ENCODE data around the gene FEZ2. TPM values are rescaled to one million over a fixed set of nuclear protein-coding genes. Genes with fewer than 3 reads are reported as not detected.

Gene FEZ2
- total RNA-seq, 1 donor from 2014 or later: 43.5 TPM

DNA sequence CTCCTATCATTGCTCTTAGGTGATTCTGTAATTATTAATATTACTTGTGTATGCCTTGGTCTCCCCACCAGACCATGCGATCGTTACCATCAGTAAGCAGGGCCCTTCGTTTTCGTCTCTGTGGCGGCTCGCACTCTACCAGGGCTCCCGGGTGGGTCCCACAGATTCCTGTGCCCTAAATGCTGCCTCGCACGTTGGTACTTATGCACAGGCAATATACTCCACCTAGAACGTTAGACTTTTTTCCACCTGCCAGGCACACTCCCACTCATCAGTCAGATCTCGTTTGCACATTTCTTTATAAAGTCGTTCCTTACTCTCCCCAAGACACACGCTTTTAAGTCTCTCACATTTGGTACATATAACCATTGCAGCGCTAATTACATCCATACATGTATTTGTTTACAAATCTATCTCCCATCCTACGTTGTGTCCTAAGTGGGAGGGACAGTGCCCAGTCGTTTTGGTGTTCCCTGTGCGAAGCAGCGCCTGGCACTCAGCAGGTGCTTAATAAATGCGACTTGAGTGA lies 901 bp downstream of the FEZ2 start:
- H3K27me3 Mint-ChIP-seq (ENCODE audit: low read depth): no peaks in the 10 kb centered on the region
- peak overlapping the region; percentile 96 for H3K4me3 Mint-ChIP-seq
- peaks cover 35% of the 10 kb centered on the region for H3K4me1 Mint-ChIP-seq
- no peak for DNase-seq (ENCODE audit: low read depth, low spot score)
- no peaks in the 10 kb centered on the region for H3K9me3 Mint-ChIP-seq
- H3K27ac Mint-ChIP-seq (ENCODE audit: unreplicated experiment): peak overlapping the region; percentile 89
- TF ChIP-seq, protein P1, sequence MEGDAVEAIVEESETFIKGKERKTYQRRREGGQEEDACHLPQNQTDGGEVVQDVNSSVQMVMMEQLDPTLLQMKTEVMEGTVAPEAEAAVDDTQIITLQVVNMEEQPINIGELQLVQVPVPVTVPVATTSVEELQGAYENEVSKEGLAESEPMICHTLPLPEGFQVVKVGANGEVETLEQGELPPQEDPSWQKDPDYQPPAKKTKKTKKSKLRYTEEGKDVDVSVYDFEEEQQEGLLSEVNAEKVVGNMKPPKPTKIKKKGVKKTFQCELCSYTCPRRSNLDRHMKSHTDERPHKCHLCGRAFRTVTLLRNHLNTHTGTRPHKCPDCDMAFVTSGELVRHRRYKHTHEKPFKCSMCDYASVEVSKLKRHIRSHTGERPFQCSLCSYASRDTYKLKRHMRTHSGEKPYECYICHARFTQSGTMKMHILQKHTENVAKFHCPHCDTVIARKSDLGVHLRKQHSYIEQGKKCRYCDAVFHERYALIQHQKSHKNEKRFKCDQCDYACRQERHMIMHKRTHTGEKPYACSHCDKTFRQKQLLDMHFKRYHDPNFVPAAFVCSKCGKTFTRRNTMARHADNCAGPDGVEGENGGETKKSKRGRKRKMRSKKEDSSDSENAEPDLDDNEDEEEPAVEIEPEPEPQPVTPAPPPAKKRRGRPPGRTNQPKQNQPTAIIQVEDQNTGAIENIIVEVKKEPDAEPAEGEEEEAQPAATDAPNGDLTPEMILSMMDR (conservative IDR thresholded peaks at IDR 0.05): no peak
- H3K36me3 Mint-ChIP-seq (ENCODE audit: low read depth): peaks cover 14% of the 10 kb centered on the region

GRCh38 chr2:36596397-36596796 lies 1.6 kb downstream of the FEZ2 start:
- Mint-ChIP-seq H3K27me3 (ENCODE audit: low read depth) (no peaks in the 10 kb centered on the region), H3K4me1 (peaks cover 39% of the 10 kb centered on the region), H3K27ac (ENCODE audit: unreplicated experiment) (no peak overlapping the region), H3K9me3 (no peaks in the 10 kb centered on the region), H3K36me3 (ENCODE audit: low read depth) (peaks cover 14% of the 10 kb centered on the region), H3K4me3 (peak overlapping the region; percentile 96)
- TF ChIP-seq, protein P1 (conservative IDR thresholded peaks at IDR 0.05): no peak
- DNase-seq (ENCODE audit: low read depth, low spot score): no peak

DNA sequence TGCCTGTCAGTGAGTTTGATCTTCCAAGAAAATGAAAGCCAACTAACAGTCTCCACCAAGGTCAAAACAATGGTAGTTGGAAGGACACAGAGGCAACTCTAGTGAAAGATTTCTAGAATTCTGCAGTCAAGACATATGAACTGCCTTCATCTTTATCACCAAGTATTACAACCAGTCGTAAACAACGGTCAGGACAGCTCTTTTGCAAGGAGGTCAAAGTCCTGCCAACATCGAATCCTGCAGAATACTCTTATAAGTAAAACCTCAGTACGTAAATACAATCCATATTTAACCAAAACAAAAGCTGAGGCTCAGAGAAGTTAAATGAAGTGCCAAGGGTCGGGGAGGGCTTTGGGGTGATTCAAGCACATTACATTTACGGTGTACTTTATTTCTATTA lies 3.1 kb downstream of the FEZ2 start:
- TF ChIP-seq, protein P1 (conservative IDR thresholded peaks at IDR 0.05): no peak
- no peak for DNase-seq (ENCODE audit: low read depth, low spot score)
- H3K4me1 Mint-ChIP-seq: peaks cover 39% of the 10 kb centered on the region
- no peaks in the 10 kb centered on the region for H3K27me3 Mint-ChIP-seq (ENCODE audit: low read depth)
- peak overlapping the region; percentile 77 for H3K4me3 Mint-ChIP-seq
- no peak overlapping the region for H3K27ac Mint-ChIP-seq (ENCODE audit: unreplicated experiment)
- H3K9me3 Mint-ChIP-seq: no peaks in the 10 kb centered on the region
- H3K36me3 Mint-ChIP-seq (ENCODE audit: low read depth): peaks cover 14% of the 10 kb centered on the region

- no peak for DNase-seq (ENCODE audit: low read depth, low spot score)
- H3K27ac Mint-ChIP-seq (ENCODE audit: unreplicated experiment): no peak overlapping the region
- H3K4me3 Mint-ChIP-seq: no peak overlapping the region
- no peaks in the 10 kb centered on the region for H3K27me3 Mint-ChIP-seq (ENCODE audit: low read depth)
- no peaks in the 10 kb centered on the region for H3K9me3 Mint-ChIP-seq
- H3K36me3 Mint-ChIP-seq (ENCODE audit: low read depth): peaks cover 11% of the 10 kb centered on the region
- TF ChIP-seq, protein P1 (conservative IDR thresholded peaks at IDR 0.05): no peak
- H3K4me1 Mint-ChIP-seq: peaks cover 9% of the 10 kb centered on the region
Measured at GRCh38 chr2:36589230-36589630, 8.7 kb downstream of the FEZ2 start.

GRCh38 chr2:36587556-36587955 lies 10.4 kb downstream of the FEZ2 start:
- Mint-ChIP-seq H3K27ac (ENCODE audit: unreplicated experiment) (no peak overlapping the region), H3K9me3 (no peaks in the 10 kb centered on the region), H3K4me1 (peaks cover 4% of the 10 kb centered on the region), H3K4me3 (no peak overlapping the region), H3K36me3 (ENCODE audit: low read depth) (peaks cover 18% of the 10 kb centered on the region), H3K27me3 (ENCODE audit: low read depth) (no peaks in the 10 kb centered on the region)
- TF ChIP-seq, protein P1 (conservative IDR thresholded peaks at IDR 0.05): no peak
- DNase-seq (ENCODE audit: low read depth, low spot score): no peak

All from neural crest cell (in vitro differentiated cells).